ENCODE results near the gene COQ3.
A peak's percentile ranks its signal among the peaks of the same experiment; 100 is the strongest.

Gene COQ3

DNA sequence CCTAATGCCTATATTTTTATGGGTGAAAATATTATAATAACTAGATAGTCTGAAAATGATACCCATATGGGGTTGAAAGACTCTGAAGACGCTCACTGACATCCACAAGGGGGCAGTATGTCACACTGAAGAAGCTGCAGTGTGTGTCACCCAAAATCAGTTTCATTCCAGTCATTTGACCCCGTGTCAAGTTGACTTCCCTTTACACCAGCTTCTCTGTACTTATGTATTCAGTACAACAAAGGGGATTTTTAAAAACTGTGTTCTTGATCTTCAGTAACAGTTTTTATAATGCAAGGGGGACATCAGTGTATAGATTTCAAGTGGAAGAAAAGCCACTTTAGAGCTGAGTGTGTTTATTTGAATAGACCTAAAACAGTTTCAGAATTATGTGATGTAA lies 63.8 kb downstream of the COQ3 start:
- DNase-seq, result peak; percentile 53

DNA sequence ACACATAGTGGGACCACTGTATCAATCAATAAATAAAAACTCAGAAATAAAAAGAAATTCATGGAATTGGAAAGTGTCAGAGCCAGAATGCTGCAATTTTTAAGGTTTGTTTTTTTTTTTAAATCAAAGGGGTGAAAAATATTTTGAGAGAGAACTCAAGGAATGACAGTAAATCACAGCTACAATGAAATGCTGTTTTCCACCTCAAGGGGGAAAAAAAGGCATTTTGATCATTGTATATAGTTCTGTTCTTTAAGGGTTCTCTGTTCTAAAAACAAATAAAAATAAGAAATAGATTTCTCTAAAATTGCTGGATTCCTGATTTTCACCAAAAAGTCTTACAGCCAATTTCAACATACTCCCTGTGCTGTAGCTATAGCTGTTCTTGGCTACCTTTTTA lies 69.0 kb downstream of the COQ3 start:
- no peak for DNase-seq

Data from CD4-positive, alpha-beta T cell treated with Interleukin-6 for 4 hours (primary cell).